Activated CD4-positive, alpha-beta T cell treated with anti-CD3 and anti-CD28 coated beads, Interleukin-2, amount 10 ng/mL, durations not matched to agents 7 days and 5 days (primary cell): ENCODE data around the gene RCOR1. TPM values are rescaled to one million over a fixed set of nuclear protein-coding genes. Genes with fewer than 3 reads are reported as not detected.

Experiments used
- CTCF ChIA-PET: fragments of 350-600 bp; sonication (Branson Sonifier 250); formaldehyde crosslinking; loops from one replicate; lab custom pipeline; 2021; ENCODE audit warnings: antibody characterized with exemption; lab: Charles Lee
- POLR2A ChIA-PET: fragments of 350-600 bp; sonication (Branson Sonifier 250); formaldehyde crosslinking; loops from one replicate; lab custom pipeline; 2021; ENCODE audit warnings: antibody characterized with exemption; lab: Charles Lee
- DNase-seq: peaks from one replicate; pipeline ENCODE4 v3.0.0-alpha.2; 2020
- H3K27ac Mint-ChIP-seq: one replicate; pipeline ENCODE4 v1.8.0; 2021; ENCODE audit warnings: mild to moderate bottlenecking, moderate library complexity, mixed read lengths
- H3K27me3 Mint-ChIP-seq: one replicate; pipeline ENCODE4 v1.8.0; 2021; ENCODE audit warnings: mixed read lengths
- H3K36me3 Mint-ChIP-seq: one replicate; pipeline ENCODE4 v1.8.0; 2021; ENCODE audit warnings: low read depth, mixed read lengths
- H3K4me1 Mint-ChIP-seq: one replicate; pipeline ENCODE4 v1.8.0; 2021; ENCODE audit warnings: mixed read lengths
- H3K4me3 Mint-ChIP-seq: one replicate; pipeline ENCODE4 v1.8.0; 2021; ENCODE audit warnings: mild to moderate bottlenecking, moderate library complexity, mixed read lengths
- H3K9me3 Mint-ChIP-seq: one replicate; pipeline ENCODE4 v1.8.0; 2021; ENCODE audit warnings: mixed read lengths
- total RNA-seq, 2 experiments: library from RNA; stranded (reverse); gene quantifications; one replicate each; pipeline ENCODE4 v1.2.3, GENCODE V29; 2021

The RCOR1 gene
- total RNA-seq, 2 experiments from 2014 or later: 21.7 to 23.7 TPM

GRCh38 chr14:102659797-102660196, 67.3 kb downstream of the RCOR1 start:
- Mint-ChIP-seq H3K27me3 (no peaks in the 10 kb centered on the region), H3K4me3 (no peak overlapping the region), H3K9me3 (no peaks in the 10 kb centered on the region), H3K4me1 (no peaks in the 10 kb centered on the region), H3K36me3 (no peaks in the 10 kb centered on the region), H3K27ac (no peak overlapping the region)
- DNase-seq: no peak
- POLR2A ChIA-PET: no interaction called here
- CTCF ChIA-PET: no interaction called here

GRCh38 chr14:102661614-102662013, 69.2 kb downstream of the RCOR1 start:
- ChIA-PET POLR2A (no interaction called here), CTCF (interaction anchor here (1.2 kb wide), 1 partner anchor 216 kb away, joined by 3 read pairs; no protein-coding TSS in a partner anchor)
- Mint-ChIP-seq H3K9me3 (no peaks in the 10 kb centered on the region), H3K36me3 (no peaks in the 10 kb centered on the region), H3K27me3 (no peaks in the 10 kb centered on the region), H3K4me1 (no peaks in the 10 kb centered on the region), H3K27ac (no peak overlapping the region), H3K4me3 (no peak overlapping the region)
- DNase-seq: no peak

GRCh38 chr14:102662636-102663430, 70.4 kb downstream of the RCOR1 start:
- POLR2A ChIA-PET: no interaction called here
- no peak overlapping the region for H3K27ac Mint-ChIP-seq

GRCh38 chr14:102663440-102663839, 71.0 kb downstream of the RCOR1 start:
- POLR2A ChIA-PET: no interaction called here
- no peak overlapping the region for H3K27ac Mint-ChIP-seq
- H3K27me3 Mint-ChIP-seq: no peaks in the 10 kb centered on the region

More at GRCh38 chr14:102662636-102663430, 70.4 kb downstream of the RCOR1 start:
- Mint-ChIP-seq H3K27me3 (no peaks in the 10 kb centered on the region), H3K36me3 (no peaks in the 10 kb centered on the region), H3K4me1 (no peaks in the 10 kb centered on the region), H3K4me3 (no peak overlapping the region), H3K9me3 (no peaks in the 10 kb centered on the region)
- CTCF ChIA-PET: interaction anchor here (0.6 to 1.2 kb wide), 3 partner anchors 8 to 215 kb away, joined by 3 read pairs; no protein-coding TSS in a partner anchor
- no peak for DNase-seq

GRCh38 chr14:102665621-102666020, 73.2 kb downstream of the RCOR1 start:
- POLR2A ChIA-PET: interaction anchor here (0.6 kb wide), 1 partner anchor 1169 kb away, joined by 5 read pairs; no protein-coding TSS in a partner anchor
- CTCF ChIA-PET: no interaction called here
- H3K4me3 Mint-ChIP-seq: no peak overlapping the region
- H3K4me1 Mint-ChIP-seq: no peaks in the 10 kb centered on the region
- no peak overlapping the region for H3K27ac Mint-ChIP-seq
- no peaks in the 10 kb centered on the region for H3K36me3 Mint-ChIP-seq
- no peaks in the 10 kb centered on the region for H3K27me3 Mint-ChIP-seq
- DNase-seq: no peak
- no peaks in the 10 kb centered on the region for H3K9me3 Mint-ChIP-seq

More at GRCh38 chr14:102663440-102663839, 71.0 kb downstream of the RCOR1 start:
- H3K4me3 Mint-ChIP-seq: no peak overlapping the region
- H3K36me3 Mint-ChIP-seq: no peaks in the 10 kb centered on the region
- no peak for DNase-seq
- no peaks in the 10 kb centered on the region for H3K9me3 Mint-ChIP-seq
- CTCF ChIA-PET: interaction anchor here (1.2 kb wide), 1 partner anchor 9 kb away, joined by 3 read pairs; no protein-coding TSS in a partner anchor
- H3K4me1 Mint-ChIP-seq: no peaks in the 10 kb centered on the region

- CTCF ChIA-PET: no interaction called here
- Mint-ChIP-seq H3K4me3 (no peak overlapping the region), H3K27me3 (no peaks in the 10 kb centered on the region), H3K36me3 (no peaks in the 10 kb centered on the region), H3K9me3 (no peaks in the 10 kb centered on the region), H3K4me1 (no peaks in the 10 kb centered on the region), H3K27ac (no peak overlapping the region)
- POLR2A ChIA-PET: no interaction called here
- no peak for DNase-seq
Observed at GRCh38 chr14:102666635-102667034, 74.2 kb downstream of the RCOR1 start.

- Mint-ChIP-seq H3K27ac (no peak overlapping the region), H3K36me3 (peaks cover 3% of the 10 kb centered on the region), H3K27me3 (no peaks in the 10 kb centered on the region), H3K4me3 (no peak overlapping the region), H3K4me1 (no peaks in the 10 kb centered on the region), H3K9me3 (peaks cover 4% of the 10 kb centered on the region)
- POLR2A ChIA-PET: no interaction called here
- CTCF ChIA-PET: interaction anchor here (0.6 kb wide), 1 partner anchor 62 kb away, joined by 3 read pairs; no protein-coding TSS in a partner anchor
- no peak for DNase-seq
Observed at GRCh38 chr14:102667703-102668102, 75.3 kb downstream of the RCOR1 start.

- peaks cover 5% of the 10 kb centered on the region for H3K9me3 Mint-ChIP-seq
- ChIA-PET POLR2A (no interaction called here), CTCF (interaction anchor here (0.6 kb wide), 1 partner anchor 76 kb away, joined by 3 read pairs; no protein-coding TSS in a partner anchor)
- H3K4me3 Mint-ChIP-seq: no peak overlapping the region
- DNase-seq: no peak
- peaks cover 5% of the 10 kb centered on the region for H3K36me3 Mint-ChIP-seq
- no peaks in the 10 kb centered on the region for H3K27me3 Mint-ChIP-seq
- no peaks in the 10 kb centered on the region for H3K4me1 Mint-ChIP-seq
- no peak overlapping the region for H3K27ac Mint-ChIP-seq
Observed at GRCh38 chr14:102668291-102668873, 75.9 kb downstream of the RCOR1 start.

GRCh38 chr14:102671410-102671809, 79.0 kb downstream of the RCOR1 start:
- H3K4me1 Mint-ChIP-seq: peaks cover 3% of the 10 kb centered on the region
- no peak overlapping the region for H3K4me3 Mint-ChIP-seq
- no peak overlapping the region for H3K27ac Mint-ChIP-seq
- no peaks in the 10 kb centered on the region for H3K27me3 Mint-ChIP-seq
- CTCF ChIA-PET: no interaction called here
- H3K36me3 Mint-ChIP-seq: peaks cover 12% of the 10 kb centered on the region
- POLR2A ChIA-PET: no interaction called here
- H3K9me3 Mint-ChIP-seq: peaks cover 12% of the 10 kb centered on the region
- DNase-seq: no peak

GRCh38 chr14:102672410-102672960, 80.0 kb downstream of the RCOR1 start:
- no peak for DNase-seq
- Mint-ChIP-seq H3K9me3 (peaks cover 12% of the 10 kb centered on the region), H3K36me3 (peaks cover 12% of the 10 kb centered on the region), H3K4me3 (no peak overlapping the region), H3K27ac (no peak overlapping the region), H3K27me3 (no peaks in the 10 kb centered on the region), H3K4me1 (peaks cover 3% of the 10 kb centered on the region)
- ChIA-PET POLR2A (no interaction called here), CTCF (interaction anchor here (0.6 kb wide), 1 partner anchor 10 kb away, joined by 3 read pairs; no protein-coding TSS in a partner anchor)

- Mint-ChIP-seq H3K9me3 (peaks cover 12% of the 10 kb centered on the region), H3K4me3 (no peak overlapping the region), H3K27ac (no peak overlapping the region), H3K27me3 (no peaks in the 10 kb centered on the region), H3K4me1 (peaks cover 3% of the 10 kb centered on the region), H3K36me3 (peaks cover 12% of the 10 kb centered on the region)
- ChIA-PET CTCF (no interaction called here), POLR2A (no interaction called here)
- no peak for DNase-seq
Observed at GRCh38 chr14:102675396-102675795, 82.9 kb downstream of the RCOR1 start.

GRCh38 chr14:102678394-102678793, 85.9 kb downstream of the RCOR1 start:
- H3K27ac Mint-ChIP-seq: no peak overlapping the region
- ChIA-PET CTCF (no interaction called here), POLR2A (no interaction called here)
- no peak for DNase-seq
- no peak overlapping the region for H3K4me3 Mint-ChIP-seq
- H3K36me3 Mint-ChIP-seq: peaks cover 10% of the 10 kb centered on the region
- H3K9me3 Mint-ChIP-seq: peaks cover 8% of the 10 kb centered on the region
- H3K27me3 Mint-ChIP-seq: no peaks in the 10 kb centered on the region
- H3K4me1 Mint-ChIP-seq: peaks cover 3% of the 10 kb centered on the region
